OCI-LY1 (cell line): ENCODE data around the gene XCL1.
"Not testable (repeated sequence)": the region's sequence is repeated elsewhere in the genome, so short reads cannot be mapped to it uniquely, and the experiment has no call there.

Experiments used
- H2AFZ ChIP-seq: fragments of 200-600 bp; sonication (generic), shearing (Covaris generic); 2 replicates; pipeline ENCODE4 v1.6.0; 2014; ENCODE audit warnings: antibody characterized with exemption, mild to moderate bottlenecking, low read length
- H3F3A ChIP-seq: fragments of 200-600 bp; sonication (generic), shearing (Covaris generic); 2 replicates; pipeline ENCODE4 v1.6.0; 2014; ENCODE audit warnings: mild to moderate bottlenecking, antibody characterized with exemption, low read length, moderate library complexity; ENCODE audit not compliant: insufficient read depth
- H3K27ac ChIP-seq: fragments of 200-600 bp; sonication (generic); 2 replicates; pipeline ENCODE4 v1.5.1; 2014; ENCODE audit warnings: low read length, mixed run types, mild to moderate bottlenecking, low read depth; ENCODE audit not compliant: poor library complexity, severe bottlenecking
- H3K27me3 ChIP-seq: fragments of 200-600 bp; sonication (generic); 2 replicates; pipeline ENCODE4 v1.6.0; 2014; ENCODE audit warnings: antibody characterized with exemption, mild to moderate bottlenecking, low read length, moderate library complexity; ENCODE audit not compliant: insufficient read depth
- H3K36me3 ChIP-seq: fragments of 200-600 bp; sonication (generic); 2 replicates; pipeline ENCODE4 v1.6.1; 2014; ENCODE audit warnings: mild to moderate bottlenecking, antibody characterized with exemption, low read length, moderate library complexity, mixed read lengths; ENCODE audit not compliant: insufficient read depth
- H3K4me1 ChIP-seq: fragments of 200-600 bp; sonication (generic); 2 replicates; pipeline ENCODE4 v1.5.1; 2014; ENCODE audit warnings: mild to moderate bottlenecking, low read length, moderate library complexity; ENCODE audit not compliant: insufficient read depth, severe bottlenecking
- H3K4me2 ChIP-seq: fragments of 200-600 bp; sonication (generic), shearing (Covaris generic); 2 replicates; pipeline ENCODE4 v1.6.1; 2014; ENCODE audit warnings: low read length
- H3K4me3 ChIP-seq: fragments of 200-600 bp; sonication (generic); 2 replicates; pipeline ENCODE4 v1.5.1; 2014; ENCODE audit warnings: low read length, low read depth, mild to moderate bottlenecking, mixed read lengths; ENCODE audit not compliant: poor library complexity, severe bottlenecking
- H3K79me2 ChIP-seq: fragments of 200-600 bp; shearing (Covaris generic); 2 replicates; pipeline ENCODE4 v1.6.1; 2016; ENCODE audit warnings: mixed run types, low read length, mixed read lengths; ENCODE audit not compliant: insufficient read depth
- H3K9ac ChIP-seq: fragments of 200-600 bp; sonication (generic), shearing (Covaris generic); 2 replicates; pipeline ENCODE4 v1.6.1; 2014; ENCODE audit warnings: mild to moderate bottlenecking, low read length, mixed read lengths
- H3K9me2 ChIP-seq: fragments of 200-600 bp; sonication (generic), shearing (Covaris generic); 2 replicates; pipeline ENCODE4 v1.6.1; 2014; ENCODE audit warnings: low read depth, mild to moderate bottlenecking, low read length, mixed read lengths
- H3K9me3 ChIP-seq: fragments of 200-600 bp; shearing (Covaris generic); 2 replicates; pipeline ENCODE4 v1.6.1; 2014; ENCODE audit warnings: low read length, mixed read lengths
- H4K20me1 ChIP-seq: fragments of 200-600 bp; sonication (generic), shearing (Covaris generic); 2 replicates; pipeline ENCODE4 v1.6.0; 2016; ENCODE audit warnings: mild to moderate bottlenecking, low read length; ENCODE audit not compliant: insufficient read depth
- CTCF ChIP-seq: fragments of 200-600 bp; sonication (generic), shearing (Covaris generic); IDR thresholded peaks from 2 replicates; pipeline ENCODE4 v1.5.1; 2017; ENCODE audit warnings: mild to moderate bottlenecking, antibody characterized with exemption, low read length, moderate library complexity, mixed read lengths
- EZH2 ChIP-seq: fragments of 200-600 bp; sonication (generic), shearing (Covaris generic); IDR thresholded peaks from 2 replicates; pipeline ENCODE4 v1.8.0; 2017; ENCODE audit warnings: borderline replicate concordance, mixed run types, mild to moderate bottlenecking, antibody characterized with exemption, low read length, moderate library complexity, mixed read lengths

XCL1 gene

GRCh38 chr1:168545678-168546552 lies 30.5 kb upstream of the XCL1 start:
- not testable (repeated sequence) for H3K27ac ChIP-seq, H3K4me2 ChIP-seq, H3K9me2 ChIP-seq, H3K4me3 ChIP-seq, H4K20me1 ChIP-seq, H3F3A ChIP-seq, H3K79me2 ChIP-seq, H3K27me3 ChIP-seq, H3K4me1 ChIP-seq, H3K36me3 ChIP-seq, H2AFZ ChIP-seq, H3K9me3 ChIP-seq, H3K9ac ChIP-seq
- peak; percentile 22; the same call in 1 of the 2 replicates for TF ChIP-seq CTCF

- H3K27me3 ChIP-seq, H3K4me3 ChIP-seq, H3K36me3 ChIP-seq, H3K27ac ChIP-seq, H3K9me3 ChIP-seq, H4K20me1 ChIP-seq, H2AFZ ChIP-seq, H3K79me2 ChIP-seq, H3K9me2 ChIP-seq, H3F3A ChIP-seq, H3K4me2 ChIP-seq, H3K9ac ChIP-seq, H3K4me1 ChIP-seq: not testable (repeated sequence)
Observed at GRCh38 chr1:168546553-168546895, 29.9 kb upstream of the XCL1 start.

- H3K9me2 ChIP-seq, result no peaks in the 10 kb centered on the region
- no peaks in the 10 kb centered on the region for H3F3A ChIP-seq
- no peak overlapping the region for H3K9ac ChIP-seq
- TF ChIP-seq EZH2 (no peak), CTCF (no peak)
- H3K4me3 ChIP-seq, result no peak overlapping the region
- H3K4me2 ChIP-seq, result no peak overlapping the region
- no peaks in the 10 kb centered on the region for H3K79me2 ChIP-seq
- H3K9me3 ChIP-seq, result no peaks in the 10 kb centered on the region
- H3K27me3 ChIP-seq, result no peaks in the 10 kb centered on the region
- H3K4me1 ChIP-seq, result no peaks in the 10 kb centered on the region
- H3K27ac ChIP-seq, result no peak overlapping the region
- no peak overlapping the region for H2AFZ ChIP-seq
- no peaks in the 10 kb centered on the region for H4K20me1 ChIP-seq
- H3K36me3 ChIP-seq, result no peaks in the 10 kb centered on the region
Observed at GRCh38 chr1:168550971-168551370, 25.4 kb upstream of the XCL1 start.

GRCh38 chr1:168551688-168552087 lies 24.7 kb upstream of the XCL1 start:
- no peak for TF ChIP-seq CTCF
- no peak for TF ChIP-seq EZH2

More at GRCh38 chr1:168551688-168552087, 24.7 kb upstream of the XCL1 start:
- Histone ChIP-seq H3K9ac (no peak overlapping the region), H3K79me2 (no peaks in the 10 kb centered on the region), H2AFZ (no peak overlapping the region), H3K4me2 (no peak overlapping the region), H3F3A (no peaks in the 10 kb centered on the region), H3K4me1 (no peaks in the 10 kb centered on the region), H3K9me3 (no peaks in the 10 kb centered on the region), H3K27me3 (no peaks in the 10 kb centered on the region), H3K4me3 (no peak overlapping the region), H3K36me3 (no peaks in the 10 kb centered on the region), H4K20me1 (no peaks in the 10 kb centered on the region), H3K27ac (no peak overlapping the region), H3K9me2 (no peaks in the 10 kb centered on the region)
